MCF 10A (cell line): ENCODE measurements around the gene RGS7. TPM values are rescaled to one million over a fixed set of nuclear protein-coding genes. Genes with fewer than 3 reads are reported as not detected.

Experiments
- BruUV-seq: library from RNA; stranded (reverse); fragments of 400-500 nt; replicated peaks from 2 replicates; lab custom pipeline; 2021; lab: Mats Ljungman, UMichigan
- CTCF ChIA-PET: fragments of 300-600 bp; sonication (Branson Sonifier 250); formaldehyde crosslinking; extraction: SDS; loops from one replicate; lab custom pipeline; 2021; ENCODE audit warnings: antibody characterized with exemption, inconsistent platforms; lab: Yijun Ruan, JAX
- POLR2A ChIA-PET: fragments of 300-600, 350-650 bp; sonication (Branson Sonifier 250); formaldehyde crosslinking; extraction: SDS; loops from one replicate; lab custom pipeline; 2020; ENCODE audit warnings: antibody characterized with exemption, inconsistent platforms; lab: Yijun Ruan, JAX
- DNase-seq: peaks from one replicate; pipeline ENCODE4 v3.0.0-alpha.2; 2018; ENCODE audit not compliant: unreplicated experiment
- H3K27ac Mint-ChIP-seq: one replicate; pipeline ENCODE4 v1.8.0; 2022; ENCODE audit warnings: mild to moderate bottlenecking, low read depth, mixed read lengths; ENCODE audit not compliant: unreplicated experiment
- H3K27me3 Mint-ChIP-seq: one replicate; pipeline ENCODE4 v1.8.0; 2022; ENCODE audit warnings: mixed read lengths; ENCODE audit not compliant: insufficient read depth, unreplicated experiment
- H3K36me3 Mint-ChIP-seq: one replicate; pipeline ENCODE4 v1.8.0; 2022; ENCODE audit warnings: mild to moderate bottlenecking, moderate library complexity, mixed read lengths; ENCODE audit not compliant: insufficient read depth, unreplicated experiment
- H3K4me1 Mint-ChIP-seq: one replicate; pipeline ENCODE4 v1.8.0; 2022; ENCODE audit warnings: mixed read lengths; ENCODE audit not compliant: insufficient read depth, unreplicated experiment
- H3K4me3 Mint-ChIP-seq: one replicate; pipeline ENCODE4 v1.8.0; 2022; ENCODE audit warnings: mild to moderate bottlenecking, moderate library complexity, mixed read lengths; ENCODE audit not compliant: unreplicated experiment
- H3K9me3 Mint-ChIP-seq: one replicate; pipeline ENCODE4 v1.8.0; 2022; ENCODE audit warnings: mixed read lengths; ENCODE audit not compliant: unreplicated experiment
- intact Hi-C: fragments of 100-400 bp; cut with micrococcal nuclease; formaldehyde crosslinking; loops from 2 replicates; pipeline ENCODE4 v1.14.1; 2022
- total RNA-seq: library from RNA; stranded (reverse); gene quantifications from 2 replicates; pipeline ENCODE4 v1.2.3, GENCODE V29; 2022
- TF ChIP-seq, protein P1 (sequence below): fragments of 200-600 bp; IDR thresholded peaks from one replicate; pipeline ENCODE4 v1.8.0; 2022; ENCODE audit warnings: antibody characterized with exemption, mild to moderate bottlenecking; ENCODE audit not compliant: unreplicated experiment

Gene RGS7
- total RNA-seq, 1 experiment from 2014 or later, result 0.42 TPM

GRCh38 chr1:241163363-241163762 is 193.6 kb downstream of the RGS7 start:
- Mint-ChIP-seq H3K4me3 (no peak overlapping the region), H3K9me3 (no peaks in the 10 kb centered on the region), H3K36me3 (no peaks in the 10 kb centered on the region), H3K27ac (no peak overlapping the region), H3K4me1 (no peaks in the 10 kb centered on the region), H3K27me3 (no peaks in the 10 kb centered on the region)
- BruUV-seq, result no TSS peak
- ChIA-PET CTCF (interaction anchor here (0.6 to 1.0 kb wide), 3 partner anchors 11 to 75 kb away, joined by 3 read pairs; no protein-coding TSS in a partner anchor), POLR2A (interaction anchor here (0.7 kb wide), 1 partner anchor 27 kb away, joined by 3 read pairs; no protein-coding TSS in a partner anchor)
- intact Hi-C loops, result no loop called here
- TF ChIP-seq, protein P1, sequence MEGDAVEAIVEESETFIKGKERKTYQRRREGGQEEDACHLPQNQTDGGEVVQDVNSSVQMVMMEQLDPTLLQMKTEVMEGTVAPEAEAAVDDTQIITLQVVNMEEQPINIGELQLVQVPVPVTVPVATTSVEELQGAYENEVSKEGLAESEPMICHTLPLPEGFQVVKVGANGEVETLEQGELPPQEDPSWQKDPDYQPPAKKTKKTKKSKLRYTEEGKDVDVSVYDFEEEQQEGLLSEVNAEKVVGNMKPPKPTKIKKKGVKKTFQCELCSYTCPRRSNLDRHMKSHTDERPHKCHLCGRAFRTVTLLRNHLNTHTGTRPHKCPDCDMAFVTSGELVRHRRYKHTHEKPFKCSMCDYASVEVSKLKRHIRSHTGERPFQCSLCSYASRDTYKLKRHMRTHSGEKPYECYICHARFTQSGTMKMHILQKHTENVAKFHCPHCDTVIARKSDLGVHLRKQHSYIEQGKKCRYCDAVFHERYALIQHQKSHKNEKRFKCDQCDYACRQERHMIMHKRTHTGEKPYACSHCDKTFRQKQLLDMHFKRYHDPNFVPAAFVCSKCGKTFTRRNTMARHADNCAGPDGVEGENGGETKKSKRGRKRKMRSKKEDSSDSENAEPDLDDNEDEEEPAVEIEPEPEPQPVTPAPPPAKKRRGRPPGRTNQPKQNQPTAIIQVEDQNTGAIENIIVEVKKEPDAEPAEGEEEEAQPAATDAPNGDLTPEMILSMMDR, result no peak
- no peak for DNase-seq

DNA sequence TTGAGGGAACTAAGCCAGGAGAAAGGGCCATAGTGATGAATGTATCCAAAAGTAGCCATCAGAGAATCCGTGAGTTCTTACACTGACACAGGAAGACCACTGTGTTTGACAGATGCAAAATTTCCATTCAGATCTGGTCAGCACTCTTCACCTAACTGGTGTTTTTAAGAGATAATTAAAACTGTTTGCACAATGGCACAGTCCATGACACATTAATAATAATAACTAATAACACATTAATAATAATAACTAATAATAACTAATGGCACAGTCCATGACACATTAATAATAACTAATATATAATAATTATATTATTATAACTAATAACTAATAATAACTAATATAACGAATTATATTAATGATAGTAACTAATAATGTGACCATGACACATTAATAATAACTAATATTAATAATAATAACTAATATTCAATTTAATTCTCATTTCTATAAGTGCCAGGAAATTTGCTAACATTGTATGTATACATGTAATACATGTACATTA is 195.8 kb downstream of the RGS7 start:
- Mint-ChIP-seq H3K9me3 (no peaks in the 10 kb centered on the region), H3K4me3 (no peak overlapping the region), H3K27me3 (no peaks in the 10 kb centered on the region), H3K27ac (no peak overlapping the region), H3K4me1 (peaks cover 8% of the 10 kb centered on the region), H3K36me3 (no peaks in the 10 kb centered on the region)
- intact Hi-C loops, result no loop called here
- ChIA-PET POLR2A (no interaction called here), CTCF (no interaction called here)
- no peak for DNase-seq
- BruUV-seq, result no TSS peak
- TF ChIP-seq, protein P1, result no peak

GRCh38 chr1:241157435-241157834 is 199.6 kb downstream of the RGS7 start:
- TF ChIP-seq, protein P1, result no peak
- no peak overlapping the region for H3K4me3 Mint-ChIP-seq
- no TSS peak for BruUV-seq
- intact Hi-C loops, result no loop called here
- H3K4me1 Mint-ChIP-seq, result peaks cover 14% of the 10 kb centered on the region
- no peak for DNase-seq
- CTCF ChIA-PET, result interaction anchor here (0.6 to 1.0 kb wide), 7 partner anchors 10 to 336 kb away, joined by 3 to 4 read pairs (median 3); no protein-coding TSS in a partner anchor
- no peaks in the 10 kb centered on the region for H3K36me3 Mint-ChIP-seq
- POLR2A ChIA-PET, result interaction anchor here (0.6 to 1.1 kb wide), 2 partner anchors 16 to 132 kb away, joined by 3 to 5 read pairs; no protein-coding TSS in a partner anchor
- H3K27me3 Mint-ChIP-seq, result no peaks in the 10 kb centered on the region
- no peaks in the 10 kb centered on the region for H3K9me3 Mint-ChIP-seq
- H3K27ac Mint-ChIP-seq, result no peak overlapping the region

DNA sequence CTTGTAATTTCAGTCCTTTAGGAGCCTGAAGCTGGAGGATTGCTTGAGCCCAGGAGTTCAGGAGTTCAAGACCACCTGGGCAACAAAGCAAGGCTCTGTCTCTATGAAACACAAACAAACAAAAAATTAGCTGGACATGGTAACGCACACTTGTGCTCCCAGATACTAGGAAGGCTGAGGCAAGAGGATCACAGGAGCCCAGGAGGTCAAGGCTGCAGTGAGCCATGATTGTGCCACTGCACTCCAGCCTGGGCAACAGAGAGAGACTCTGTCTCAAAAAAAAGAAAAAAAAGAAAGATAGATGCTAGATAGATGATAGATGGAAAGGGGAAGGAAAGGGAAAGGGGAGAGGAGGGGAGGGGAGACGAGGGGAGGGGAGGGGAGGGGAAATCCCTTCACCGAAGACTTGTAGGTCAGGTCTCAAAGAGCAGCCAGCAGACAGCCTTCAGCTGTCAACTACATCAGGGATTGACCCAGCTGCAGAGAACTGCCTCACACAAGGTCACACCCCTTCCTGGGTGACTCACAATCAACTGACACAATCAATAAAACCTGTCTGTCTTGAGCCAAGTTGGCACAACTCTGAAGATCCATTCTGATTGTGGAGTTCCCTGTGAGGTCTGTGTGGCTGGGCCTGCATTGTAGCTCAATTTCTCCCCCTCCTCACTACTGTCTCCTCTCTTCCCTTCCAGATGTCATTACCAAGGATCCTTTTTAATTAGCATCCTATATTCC is 200.6 kb downstream of the RGS7 start:
- peak; percentile 93 for DNase-seq
- no TSS peak for BruUV-seq
- Mint-ChIP-seq H3K27ac (no peak overlapping the region), H3K27me3 (no peaks in the 10 kb centered on the region), H3K36me3 (no peaks in the 10 kb centered on the region), H3K9me3 (no peaks in the 10 kb centered on the region), H3K4me3 (no peak overlapping the region), H3K4me1 (peaks cover 14% of the 10 kb centered on the region)
- ChIA-PET POLR2A (interaction anchor here (1.1 kb wide), 1 partner anchor 17 kb away, joined by 3 read pairs; no protein-coding TSS in a partner anchor), CTCF (interaction anchor here (0.6 to 0.9 kb wide), 3 partner anchors 11 to 337 kb away, joined by 3 read pairs; no protein-coding TSS in a partner anchor)
- TF ChIP-seq, protein P1, result no peak
- intact Hi-C loops, result no loop called here
